CD4-positive, alpha-beta T cell treated with Interferon gamma for 1 hour (primary cell): ENCODE results near the gene TATDN2.
"Not testable (repeated sequence)": the region's sequence is repeated elsewhere in the genome, so short reads cannot be mapped to it uniquely, and the experiment has no call there.

Experiments used
- DNase-seq: peaks from one replicate; pipeline ENCODE4 v3.0.0-alpha.2; 2020

TATDN2 gene

GRCh38 chr3:10292505-10293419 is 44.5 kb downstream of the TATDN2 start, which contains the start of gene GHRL:
GHRL (minus strand) TSS chr3:10292947; CDS start chr3:10290180, 2,767 bp downstream.
- DNase-seq: peak; percentile 66

DNA sequence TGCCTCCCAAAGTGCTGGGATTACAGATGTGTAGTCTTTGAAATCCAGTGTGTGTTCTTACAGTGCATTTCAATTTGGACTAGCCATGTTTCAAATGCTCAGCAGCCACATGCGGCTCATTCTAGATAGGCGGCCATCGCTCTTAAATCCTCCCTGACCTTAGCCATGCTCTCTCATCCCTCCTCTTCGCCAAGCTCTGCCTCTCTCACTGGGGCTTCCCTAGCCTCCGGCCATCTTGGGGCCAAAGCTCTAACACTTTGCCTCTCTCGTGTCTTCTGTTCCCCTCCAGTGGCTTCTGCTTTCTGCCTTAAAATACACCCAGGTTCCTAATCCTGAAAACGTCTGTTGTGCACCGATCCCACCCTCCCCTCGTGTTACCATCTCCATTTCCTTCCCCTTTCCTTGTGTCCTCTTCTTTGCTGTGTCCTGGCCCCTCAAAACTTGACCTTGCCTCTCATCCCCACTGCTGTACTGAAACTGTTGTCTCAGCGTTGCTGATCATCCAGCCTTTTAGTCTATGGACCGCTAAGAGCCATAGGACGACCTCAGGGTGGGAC is 45.8 kb downstream of the TATDN2 start:
- no peak for DNase-seq

DNA sequence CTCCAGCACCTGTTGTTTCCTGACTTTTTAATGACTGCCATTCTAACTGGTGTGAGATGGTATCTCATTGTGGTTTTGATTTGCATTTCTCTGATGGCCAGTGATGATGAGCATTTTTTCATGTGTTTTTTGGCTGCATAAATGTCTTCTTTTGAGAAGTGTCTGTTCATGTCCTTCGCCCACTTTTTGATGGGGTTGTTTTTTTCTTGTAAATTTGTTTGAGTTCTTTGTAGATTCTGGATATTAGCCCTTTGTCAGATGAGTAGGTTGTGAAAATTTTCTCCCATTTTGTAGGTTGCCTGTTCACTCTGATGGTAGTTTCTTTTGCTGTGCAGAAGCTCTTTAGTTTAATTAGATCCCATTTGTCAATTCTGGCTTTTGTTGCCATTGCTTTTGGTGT is 49.8 kb downstream of the TATDN2 start:
- DNase-seq: not testable (repeated sequence)

DNA sequence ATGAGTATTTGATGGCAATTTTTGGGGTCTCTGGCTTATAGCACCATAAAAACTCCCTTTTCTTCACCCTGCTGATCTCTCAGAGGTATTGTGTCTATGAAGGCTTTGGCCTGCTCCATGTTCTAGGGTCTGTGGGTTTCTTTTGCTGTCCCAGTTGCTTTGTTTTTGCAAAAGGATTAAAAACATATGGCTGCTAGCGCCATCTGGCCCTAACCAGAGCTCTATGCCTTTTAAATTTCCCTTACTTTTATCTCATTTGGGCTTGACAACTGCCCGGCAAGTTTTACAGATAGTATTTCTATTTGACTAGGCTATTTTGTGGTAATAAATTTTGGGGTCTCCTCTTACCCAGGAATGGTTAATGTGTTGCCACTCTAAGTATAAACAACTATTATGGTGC is 50.9 kb downstream of the TATDN2 start:
- no peak for DNase-seq

- no peak for DNase-seq
These were observed 51.4 kb downstream of the TATDN2 start for GRCh38 chr3:10299679-10300078.

GRCh38 chr3:10300087-10300486 is 51.8 kb downstream of the TATDN2 start:
- no peak for DNase-seq

DNA sequence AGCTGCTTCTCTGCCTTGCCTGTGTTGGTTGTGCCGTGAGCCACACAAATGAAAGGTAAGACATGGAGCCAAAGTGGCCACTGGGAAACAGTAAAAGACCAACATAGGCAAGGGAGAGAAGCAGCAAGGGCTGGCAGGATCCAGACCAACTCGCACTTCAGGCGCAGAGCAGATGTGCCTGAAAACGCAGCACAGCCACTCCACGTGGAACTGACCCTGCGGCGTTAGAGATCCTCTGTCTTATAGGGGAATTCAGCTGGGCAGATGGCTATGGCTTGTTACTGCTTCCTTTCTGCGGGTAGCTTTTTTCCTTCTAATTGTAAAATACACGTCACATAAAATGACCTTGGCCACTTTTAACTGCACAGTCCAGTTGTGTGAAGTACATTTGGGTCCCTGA is 54.8 kb downstream of the TATDN2 start:
- DNase-seq: no peak

- DNase-seq: no peak
These were observed 55.5 kb downstream of the TATDN2 start for GRCh38 chr3:10303785-10304184.

DNA sequence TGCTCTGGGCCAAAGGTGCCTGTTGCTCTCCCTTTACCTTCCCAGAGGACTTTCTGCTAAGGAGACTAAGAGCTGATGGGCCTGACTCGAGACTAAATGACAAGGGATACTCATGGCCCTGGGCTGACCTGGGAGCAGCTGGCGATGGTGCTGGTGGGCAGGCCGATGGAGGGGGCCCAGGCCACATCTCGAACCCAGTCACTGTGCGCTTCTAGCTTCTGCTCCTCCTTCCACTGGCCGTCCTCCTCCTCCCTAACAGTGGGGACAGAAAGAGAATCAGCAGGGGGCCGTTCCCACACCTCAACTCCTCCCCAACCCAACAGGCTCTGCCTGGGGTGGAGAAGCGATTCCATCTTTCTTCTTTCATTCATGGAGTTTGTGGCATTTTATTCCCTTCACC is 56.6 kb downstream of the TATDN2 start:
- DNase-seq: no peak

DNA sequence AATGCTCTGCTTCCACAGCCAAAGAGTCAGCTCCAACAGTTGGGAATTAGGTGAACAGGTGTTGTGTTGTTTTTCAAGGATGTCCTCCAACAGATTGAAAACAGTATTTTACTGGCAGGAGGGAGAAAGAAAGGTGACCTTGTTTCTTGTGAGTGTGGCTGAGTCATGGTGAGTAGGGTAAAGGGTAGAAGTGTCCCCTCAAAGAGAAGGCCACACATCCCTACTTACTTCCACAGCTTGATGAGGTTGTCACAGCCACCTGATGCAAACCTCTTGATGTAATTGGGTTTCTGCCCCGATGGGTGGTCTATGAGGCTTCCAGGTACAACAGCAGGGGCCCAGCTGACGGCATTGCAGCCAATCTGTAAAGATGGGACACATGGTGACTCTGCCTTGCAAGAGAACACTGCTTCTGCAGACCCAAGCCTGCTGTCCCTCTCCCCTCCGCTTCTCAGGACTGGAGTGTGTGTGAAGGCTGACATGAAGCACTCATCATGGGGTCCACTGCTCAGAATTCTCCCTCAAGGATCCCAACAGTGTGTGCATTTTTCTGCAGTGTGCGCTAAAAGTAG is 57.2 kb downstream of the TATDN2 start:
- DNase-seq: no peak

GRCh38 chr3:10306156-10306555 is 57.9 kb downstream of the TATDN2 start:
- DNase-seq: no peak

GRCh38 chr3:10308678-10309077 is 60.4 kb downstream of the TATDN2 start:
- DNase-seq: no peak

GRCh38 chr3:10309736-10310135 is 61.5 kb downstream of the TATDN2 start:
- DNase-seq: no peak

GRCh38 chr3:10310578-10310977 is 62.3 kb downstream of the TATDN2 start:
- no peak for DNase-seq

GRCh38 chr3:10311710-10312109 is 63.5 kb downstream of the TATDN2 start:
- DNase-seq: no peak

DNA sequence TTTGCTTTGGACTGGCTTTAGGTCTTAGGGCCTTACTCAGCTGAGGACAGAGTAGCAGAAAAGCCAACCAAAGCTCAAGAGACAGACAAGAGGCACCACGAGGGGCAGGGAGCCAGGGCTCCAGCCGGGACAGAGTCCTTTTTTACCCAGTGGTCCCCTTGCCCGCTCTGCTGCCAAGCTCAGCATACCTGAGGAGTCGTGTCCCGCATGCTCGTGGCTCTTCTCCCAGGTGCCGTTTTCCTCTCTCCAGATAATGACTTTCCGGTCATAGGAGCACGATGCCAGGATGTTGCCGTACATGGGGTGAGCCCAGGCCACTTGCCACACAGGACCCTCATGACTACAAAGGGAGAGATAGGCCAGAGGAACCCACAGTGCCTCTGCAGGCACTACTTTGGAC is 64.1 kb downstream of the TATDN2 start:
- DNase-seq: no peak

GRCh38 chr3:10312861-10313260 is 64.6 kb downstream of the TATDN2 start:
- no peak for DNase-seq

DNA sequence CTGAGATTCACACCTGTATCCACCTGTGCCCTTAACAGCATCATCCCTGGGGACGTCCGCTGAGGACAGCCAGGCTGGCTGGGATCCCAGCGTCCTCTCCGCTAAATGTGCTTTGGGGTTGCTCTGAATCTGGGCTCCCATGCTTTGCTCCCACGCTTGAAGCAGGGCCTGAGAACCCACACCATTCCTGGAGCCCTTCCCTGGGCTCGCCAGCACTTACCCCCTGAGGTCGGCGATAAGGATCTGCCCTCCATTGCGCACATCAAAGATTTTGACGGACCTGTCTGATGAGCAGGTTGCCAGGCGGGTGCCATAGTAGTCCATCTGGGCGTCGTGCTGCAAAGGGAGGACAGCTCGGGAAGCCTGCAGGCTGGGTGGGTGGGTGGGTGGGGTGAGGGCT is 66.8 kb downstream of the TATDN2 start:
- no peak for DNase-seq

DNA sequence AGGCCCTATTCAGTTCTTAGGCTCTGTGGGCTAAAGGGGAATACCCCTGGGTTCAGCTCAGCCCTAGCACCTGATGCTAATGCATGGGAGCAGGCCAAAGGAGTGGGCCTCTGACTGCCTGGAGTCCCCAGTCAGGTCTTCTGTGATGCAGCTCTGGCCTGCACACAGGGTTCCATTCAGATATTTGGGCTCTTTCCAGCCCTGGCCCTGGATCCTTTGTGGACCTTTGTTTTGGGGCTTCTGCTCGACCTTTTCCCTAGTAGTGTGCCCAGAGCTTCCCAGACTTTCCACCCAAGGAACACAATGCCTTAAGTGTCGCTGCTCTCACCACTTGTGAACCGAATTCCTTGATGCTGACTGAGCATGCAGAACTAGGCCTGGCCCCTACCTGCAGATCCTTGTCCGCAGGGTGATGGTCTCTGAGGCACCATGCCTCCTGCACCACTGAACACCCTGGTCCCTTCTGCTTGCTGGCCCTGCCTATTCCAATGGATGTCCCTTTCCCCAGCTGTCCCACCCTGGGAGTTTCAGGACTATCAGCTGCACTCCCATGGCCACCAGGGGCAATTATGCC is 67.6 kb downstream of the TATDN2 start:
- no peak for DNase-seq

DNA sequence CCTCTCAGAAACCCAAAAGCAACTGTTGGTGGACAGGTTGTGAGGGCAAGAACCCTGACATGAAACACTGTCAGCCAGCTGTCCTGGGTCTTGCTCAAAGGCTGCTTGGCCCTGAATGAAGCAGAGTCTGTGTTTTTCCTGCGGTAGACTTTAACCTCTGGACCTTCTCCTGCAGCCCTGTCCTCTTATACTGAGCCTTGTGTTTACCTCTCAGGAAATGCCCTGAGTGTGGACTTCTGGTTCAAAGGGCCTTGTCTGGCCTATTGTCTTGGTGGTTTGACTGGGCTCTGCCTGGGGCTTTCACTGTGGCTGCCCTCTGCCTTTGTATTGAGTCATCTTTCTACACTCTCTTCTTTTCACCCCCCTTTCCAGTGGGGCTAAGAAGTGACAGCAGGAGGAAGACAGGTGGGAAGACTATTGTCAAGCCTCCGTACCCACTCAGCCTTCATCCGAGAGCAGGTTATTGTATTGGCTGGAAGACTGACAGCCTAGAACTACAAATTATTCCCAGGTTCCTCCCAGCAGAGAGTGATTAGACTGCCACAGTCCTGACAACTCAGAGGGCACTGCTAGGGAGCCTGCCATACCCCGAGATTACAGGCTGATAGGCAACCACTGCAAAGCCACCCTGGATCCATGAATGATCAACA is 69.2 kb downstream of the TATDN2 start:
- no peak for DNase-seq

DNA sequence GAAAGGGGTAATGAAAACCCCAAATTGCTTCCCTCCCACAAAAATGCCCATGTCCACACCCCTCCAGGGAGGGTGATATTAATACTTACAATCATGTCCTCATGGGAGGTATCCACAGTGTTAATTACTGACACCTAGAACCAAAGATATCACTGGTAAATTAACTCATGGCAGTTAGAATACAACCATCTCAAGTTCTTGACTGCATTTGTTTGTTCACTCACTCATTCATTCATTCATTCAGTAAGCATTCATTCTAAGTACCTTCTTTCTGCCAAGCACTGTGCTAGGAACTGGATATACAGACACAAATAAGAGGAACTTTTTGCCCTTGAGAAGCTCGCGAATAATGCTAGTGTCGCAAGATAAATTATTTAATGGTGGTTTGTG is 69.7 kb downstream of the TATDN2 start:
- DNase-seq: no peak

GRCh38 chr3:10319251-10319650 is 71.0 kb downstream of the TATDN2 start:
- no peak for DNase-seq

GRCh38 chr3:10319804-10320203 is 71.5 kb downstream of the TATDN2 start:
- no peak for DNase-seq
